GM18909 (cell line): ENCODE data around the gene CDR2.

Experiments used
- ATAC-seq: cut with Tn5 transposase; IDR thresholded peaks from one replicate; pipeline ENCODE4 v1.9.1; 2021; ENCODE audit warnings: mild to moderate bottlenecking; ENCODE audit not compliant: unreplicated experiment, poor library complexity

The CDR2 gene

GRCh38 chr16:22326771-22327445, 47.5 kb downstream of the CDR2 start:
- ATAC-seq = no peak

- no peak for ATAC-seq
Observed at GRCh38 chr16:22326369-22326652, 48.1 kb downstream of the CDR2 start.

- no peak for ATAC-seq
Observed at GRCh38 chr16:22325598-22326368, 48.6 kb downstream of the CDR2 start.

- ATAC-seq = no peak
Observed at GRCh38 chr16:22324787-22325597, 49.4 kb downstream of the CDR2 start.

- ATAC-seq = no peak
Observed at GRCh38 chr16:22323959-22324786, 50.2 kb downstream of the CDR2 start.

GRCh38 chr16:22323173-22323958, 51.1 kb downstream of the CDR2 start:
- ATAC-seq = no peak

- ATAC-seq = no peak
Observed at GRCh38 chr16:22322741-22323140, 51.7 kb downstream of the CDR2 start.

GRCh38 chr16:22322021-22322471, 52.4 kb downstream of the CDR2 start:
- ATAC-seq = no peak

- no peak for ATAC-seq
Observed at GRCh38 chr16:22321340-22322001, 52.9 kb downstream of the CDR2 start.

- ATAC-seq = no peak
Observed at GRCh38 chr16:22320572-22321339, 53.7 kb downstream of the CDR2 start.

GRCh38 chr16:22318690-22319358, 55.6 kb downstream of the CDR2 start:
- ATAC-seq = no peak

- ATAC-seq = no peak
Observed at GRCh38 chr16:22317625-22318024, 56.8 kb downstream of the CDR2 start.

GRCh38 chr16:22317001-22317530, 57.4 kb downstream of the CDR2 start:
- ATAC-seq = no peak

- ATAC-seq = no peak
Observed at GRCh38 chr16:22316411-22316811, 58.0 kb downstream of the CDR2 start.

- ATAC-seq = no peak
Observed at GRCh38 chr16:22315979-22316378, 58.4 kb downstream of the CDR2 start.

- no peak for ATAC-seq
Observed at GRCh38 chr16:22314661-22315626, 59.5 kb downstream of the CDR2 start.
